Activated T-cell treated with anti-CD3 and anti-CD28 coated beads for 1 hour (primary cell): ENCODE data around the gene USP20.

Experiments used
- DNase-seq: peaks from one replicate; pipeline ENCODE4 v3.0.0-alpha.2; 2020; ENCODE audit warnings: low read depth

USP20 gene

DNA sequence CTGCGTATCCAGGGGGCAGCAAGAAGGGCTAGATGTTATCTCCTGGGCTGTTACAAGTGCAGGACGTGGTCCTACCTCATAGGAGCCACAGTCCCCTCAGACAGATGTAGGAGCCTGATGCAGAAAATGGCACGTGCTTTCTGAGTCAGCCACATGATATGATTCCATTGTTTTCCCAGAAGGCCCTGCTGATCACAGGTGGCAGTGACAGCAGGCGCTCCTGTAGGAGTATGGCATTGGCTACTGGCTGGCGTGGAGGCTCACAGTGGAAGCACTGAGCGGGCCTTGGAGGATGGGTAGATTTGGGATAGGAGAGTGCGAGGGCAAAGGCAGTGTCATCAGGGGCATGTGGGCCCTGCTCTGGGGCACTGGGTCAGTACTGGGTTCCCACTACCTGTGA, 21.9 kb downstream of the USP20 start:
- DNase-seq: no peak

DNA sequence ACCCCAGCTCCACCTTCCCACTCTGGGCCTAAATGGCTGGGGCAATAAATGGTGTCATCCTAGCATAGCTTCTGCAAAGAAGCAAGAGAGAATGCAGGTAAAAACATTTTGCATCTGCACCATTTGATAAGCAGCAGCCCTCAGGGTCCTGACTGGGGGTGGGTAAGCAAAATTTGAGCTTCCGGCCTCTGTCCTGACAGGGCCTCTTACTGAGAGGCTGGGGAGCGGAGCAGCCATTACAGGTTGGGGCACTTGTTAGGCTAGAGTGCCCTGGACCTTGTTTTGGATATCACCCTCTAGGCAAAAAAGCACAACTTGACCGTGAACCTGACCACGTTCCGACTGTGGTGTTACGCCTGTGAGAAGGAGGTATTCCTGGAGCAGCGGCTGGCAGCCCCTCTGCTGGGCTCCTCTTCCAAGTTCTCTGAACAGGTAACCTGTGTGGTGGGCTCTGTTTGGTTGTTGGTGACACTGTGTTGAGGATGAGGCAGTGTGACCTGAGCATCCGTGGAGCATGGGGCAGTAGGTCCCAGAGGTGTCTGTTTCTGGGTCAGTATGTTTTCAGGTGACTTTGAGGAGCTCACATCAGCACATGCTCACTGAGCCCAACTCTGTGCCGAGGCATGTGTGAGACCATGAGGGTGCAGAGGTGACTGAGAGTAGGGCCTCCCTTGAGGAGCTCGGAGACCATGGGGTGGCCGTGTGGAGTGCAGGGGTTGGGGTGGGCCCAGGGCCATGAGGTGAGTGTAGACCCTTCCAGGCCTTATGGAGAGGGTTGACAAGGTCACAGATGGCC, 23.1 kb downstream of the USP20 start:
- no peak for DNase-seq

DNA sequence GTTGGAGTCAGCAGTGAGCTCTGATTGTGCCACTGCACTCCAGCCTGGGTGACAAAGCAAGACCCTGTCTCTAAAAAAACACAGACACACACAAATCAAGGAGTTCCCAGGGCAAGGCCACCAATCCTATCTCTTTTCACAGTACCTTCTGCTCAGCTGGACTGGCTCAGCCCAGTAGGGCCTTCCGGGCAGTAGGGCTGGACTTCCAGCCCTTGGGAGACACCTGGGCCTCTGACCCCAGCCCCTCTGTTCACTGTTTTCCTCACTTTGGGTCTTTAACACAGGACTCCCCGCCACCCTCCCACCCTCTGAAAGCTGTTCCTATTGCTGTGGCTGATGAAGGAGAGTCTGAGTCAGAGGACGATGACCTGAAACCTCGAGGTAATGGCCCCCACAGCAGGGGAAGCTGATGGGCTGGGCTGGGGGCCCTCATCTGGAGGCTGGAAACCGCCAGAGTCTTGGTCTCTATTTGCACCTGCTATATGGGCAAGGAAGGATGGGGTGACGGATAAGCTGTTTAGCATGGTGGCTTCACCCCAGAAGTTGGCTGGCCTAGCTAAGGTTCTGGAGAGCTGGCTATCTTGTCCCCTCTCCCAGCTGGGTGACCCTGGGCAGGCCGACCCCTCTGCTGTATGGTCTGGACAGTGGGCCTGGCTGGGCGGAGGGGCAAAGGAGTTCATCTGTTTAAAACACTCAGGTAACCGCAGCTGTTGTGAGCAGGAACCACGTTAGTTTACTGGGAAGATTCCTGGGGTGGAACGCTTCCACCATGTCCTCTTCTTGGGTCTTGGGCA, 25.6 kb downstream of the USP20 start:
- DNase-seq: no peak

DNA sequence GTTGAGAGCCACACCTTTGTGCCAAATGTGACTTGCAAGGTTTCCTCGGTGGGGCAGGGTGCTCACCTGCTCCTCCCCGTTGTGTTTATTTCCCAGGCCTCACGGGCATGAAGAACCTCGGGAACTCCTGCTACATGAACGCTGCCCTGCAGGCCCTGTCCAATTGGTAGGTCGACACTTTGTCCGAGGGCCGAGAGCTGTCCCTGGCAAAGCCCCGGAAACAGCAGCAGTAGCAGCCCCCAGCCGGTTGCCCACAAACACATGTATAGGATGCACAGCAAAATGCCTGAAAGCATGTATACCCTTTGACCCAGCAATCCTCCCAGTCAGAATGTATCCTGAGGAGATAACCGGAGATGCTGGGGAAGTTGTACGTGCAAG, 26.2 kb downstream of the USP20 start:
- DNase-seq: no peak

DNA sequence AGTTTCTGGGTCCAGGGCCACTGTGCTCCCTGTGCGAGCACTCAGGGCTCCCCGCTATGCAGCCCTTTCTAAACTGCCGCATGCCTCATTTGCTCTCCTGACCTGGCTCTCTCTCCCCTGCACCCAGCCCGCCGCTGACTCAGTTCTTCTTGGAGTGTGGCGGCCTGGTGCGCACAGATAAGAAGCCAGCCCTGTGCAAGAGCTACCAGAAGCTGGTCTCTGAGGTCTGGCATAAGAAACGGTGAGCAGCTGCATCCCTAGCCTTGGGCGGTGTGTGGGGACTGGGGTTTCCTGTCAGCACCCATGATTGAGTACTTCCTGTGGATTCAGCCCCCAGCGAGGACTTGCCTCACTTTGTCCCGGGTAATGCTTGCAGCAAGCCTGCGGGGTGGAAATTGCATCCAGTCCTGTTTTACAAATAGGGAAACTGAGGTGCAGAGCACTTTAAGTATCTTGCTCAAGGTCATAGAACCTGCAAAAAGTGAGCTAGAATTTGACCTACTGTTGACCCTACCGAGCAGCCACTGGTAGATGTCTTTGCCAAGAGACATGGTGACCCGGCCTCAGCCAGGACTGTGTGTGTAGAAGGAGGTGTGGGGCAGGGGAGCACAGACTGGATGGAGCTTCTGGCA, 27.9 kb downstream of the USP20 start:
- DNase-seq: peak; percentile 47

DNA sequence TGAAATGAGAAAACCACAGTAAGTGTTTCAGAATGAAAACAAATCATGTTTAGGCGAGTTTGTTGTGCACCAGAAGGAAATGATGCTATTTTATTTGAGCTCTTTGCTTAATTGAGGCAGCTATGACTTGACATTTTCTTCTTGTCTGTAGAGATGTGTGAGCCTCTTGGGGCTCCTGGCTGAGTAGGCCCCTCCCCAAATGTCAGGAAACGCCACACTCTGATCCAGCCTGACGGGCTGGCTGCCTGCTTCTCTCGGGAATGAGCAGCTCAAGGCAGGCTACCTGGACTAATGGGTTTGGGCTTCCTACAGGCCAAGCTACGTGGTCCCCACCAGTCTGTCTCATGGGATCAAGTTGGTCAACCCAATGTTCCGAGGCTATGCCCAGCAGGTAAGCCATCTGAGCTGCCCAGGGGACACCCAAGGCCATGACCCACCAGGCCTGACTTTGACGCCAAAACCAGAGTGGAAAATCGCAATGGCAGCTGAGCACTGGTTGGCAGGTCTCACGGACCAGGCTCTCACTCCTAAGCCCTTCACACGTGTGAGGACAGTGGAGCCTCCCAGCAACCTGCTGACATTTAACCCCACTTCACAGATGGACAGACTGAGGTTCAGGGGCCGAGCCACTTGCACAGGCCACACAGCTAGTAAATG, 29.9 kb downstream of the USP20 start:
- DNase-seq: no peak

DNA sequence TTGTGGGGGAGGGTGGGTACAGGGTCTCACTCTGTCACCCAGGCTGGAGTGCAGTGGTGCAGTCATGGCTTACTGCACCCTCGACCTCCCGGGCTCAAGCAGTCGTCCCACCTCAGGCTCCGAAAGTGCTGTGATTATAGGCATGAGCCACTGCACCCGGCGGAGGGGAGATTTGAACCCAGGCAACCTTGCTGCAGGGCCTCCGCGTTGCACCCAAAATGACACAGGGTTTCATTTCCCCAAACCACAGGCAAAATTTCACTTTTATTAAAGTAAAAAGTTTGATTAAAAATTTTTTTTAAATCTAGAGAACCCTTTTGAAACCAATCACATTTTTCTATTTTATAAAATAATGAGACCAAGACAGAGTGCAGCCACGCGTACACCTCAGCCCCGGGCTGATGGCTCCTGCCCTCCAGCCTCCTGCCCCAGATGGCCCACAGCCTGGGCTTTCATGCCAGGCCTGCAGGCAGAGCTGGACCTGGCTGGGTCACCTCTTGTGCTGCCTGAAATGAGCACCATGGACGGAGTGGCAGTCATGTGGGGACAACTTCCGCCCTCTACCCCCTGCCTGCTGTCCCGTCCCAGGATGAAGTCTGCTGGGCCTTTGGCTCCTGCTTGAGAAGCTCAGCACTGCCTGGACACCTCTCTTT, 30.5 kb downstream of the USP20 start:
- DNase-seq: no peak

DNA sequence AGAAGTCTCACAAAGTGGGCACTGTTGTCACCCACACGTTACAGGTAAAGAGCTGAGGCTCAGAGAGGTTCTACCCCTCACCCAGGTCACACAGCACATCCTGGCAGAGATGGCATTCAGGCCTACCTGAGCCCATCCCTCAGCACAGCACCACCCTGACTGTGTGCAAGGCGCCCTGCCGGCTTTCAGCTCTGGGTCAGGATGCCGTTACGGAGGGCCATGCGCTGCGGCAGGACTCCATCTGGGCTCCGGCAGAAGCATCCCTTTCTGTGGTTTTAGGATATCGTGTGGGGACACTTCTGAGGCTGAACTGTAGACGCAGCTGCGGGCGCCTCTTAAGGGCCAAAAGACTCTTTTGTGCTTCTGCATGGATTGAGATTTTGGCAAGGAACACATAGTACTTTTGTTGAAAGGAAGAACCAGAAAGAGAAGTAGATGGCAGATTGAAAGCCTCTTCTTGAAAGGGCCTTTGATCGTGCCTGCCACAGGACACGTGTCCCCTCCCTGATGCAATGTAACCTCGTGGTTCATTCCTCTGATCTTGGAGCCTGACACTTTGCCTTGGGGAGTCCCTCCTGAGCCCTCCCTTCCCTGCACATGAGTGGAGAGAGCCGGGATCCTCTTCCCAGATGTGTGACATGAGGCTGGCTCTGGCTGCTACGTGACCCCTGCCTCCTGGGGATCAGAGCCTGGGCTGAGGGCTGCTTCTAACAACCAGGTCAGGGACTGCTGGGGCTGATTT, 31.3 kb downstream of the USP20 start:
- DNase-seq: no peak

DNA sequence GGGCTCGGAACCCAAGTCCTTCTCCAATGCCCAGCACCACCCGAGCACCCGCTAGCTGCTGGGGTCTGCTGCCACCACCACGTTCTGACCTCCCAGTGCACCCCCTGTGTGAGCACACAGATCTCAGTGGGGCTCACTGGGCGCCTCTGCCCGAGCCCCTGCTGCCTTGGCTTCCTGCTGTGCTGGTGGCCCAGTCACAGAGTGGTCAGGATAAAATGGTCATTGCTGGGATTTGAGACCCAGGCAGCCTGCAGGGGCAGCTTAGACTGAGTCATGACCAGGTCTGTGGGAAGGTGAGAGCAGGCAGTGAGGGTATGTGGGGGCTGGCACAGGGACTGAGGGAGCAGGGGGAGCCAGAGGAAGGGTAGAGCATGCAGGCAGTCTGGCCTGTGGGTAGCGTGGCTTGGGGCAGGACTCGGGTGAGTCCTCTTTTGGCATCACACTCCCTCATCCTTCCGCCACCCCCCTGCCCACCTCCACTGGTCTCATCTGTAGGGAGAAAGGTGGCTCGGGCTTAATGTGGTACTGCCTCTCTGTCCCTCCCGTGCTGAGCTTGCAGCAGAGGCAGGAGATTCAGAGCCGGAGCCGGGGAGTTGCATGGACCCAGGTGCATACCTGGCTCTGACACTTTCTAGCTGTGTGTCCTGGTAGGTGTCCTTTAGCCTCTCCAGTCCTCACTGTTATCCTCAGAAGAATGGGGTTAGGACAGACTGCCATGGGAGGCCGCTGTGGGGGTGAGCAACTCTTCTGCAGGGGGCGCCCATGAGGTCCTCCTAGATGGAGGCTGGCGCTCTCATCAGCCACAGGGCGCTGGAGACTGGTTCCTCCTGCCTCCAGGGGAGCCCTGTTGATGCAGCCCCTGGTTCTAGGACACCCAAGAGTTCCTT, 32.1 kb downstream of the USP20 start:
- no peak for DNase-seq

DNA sequence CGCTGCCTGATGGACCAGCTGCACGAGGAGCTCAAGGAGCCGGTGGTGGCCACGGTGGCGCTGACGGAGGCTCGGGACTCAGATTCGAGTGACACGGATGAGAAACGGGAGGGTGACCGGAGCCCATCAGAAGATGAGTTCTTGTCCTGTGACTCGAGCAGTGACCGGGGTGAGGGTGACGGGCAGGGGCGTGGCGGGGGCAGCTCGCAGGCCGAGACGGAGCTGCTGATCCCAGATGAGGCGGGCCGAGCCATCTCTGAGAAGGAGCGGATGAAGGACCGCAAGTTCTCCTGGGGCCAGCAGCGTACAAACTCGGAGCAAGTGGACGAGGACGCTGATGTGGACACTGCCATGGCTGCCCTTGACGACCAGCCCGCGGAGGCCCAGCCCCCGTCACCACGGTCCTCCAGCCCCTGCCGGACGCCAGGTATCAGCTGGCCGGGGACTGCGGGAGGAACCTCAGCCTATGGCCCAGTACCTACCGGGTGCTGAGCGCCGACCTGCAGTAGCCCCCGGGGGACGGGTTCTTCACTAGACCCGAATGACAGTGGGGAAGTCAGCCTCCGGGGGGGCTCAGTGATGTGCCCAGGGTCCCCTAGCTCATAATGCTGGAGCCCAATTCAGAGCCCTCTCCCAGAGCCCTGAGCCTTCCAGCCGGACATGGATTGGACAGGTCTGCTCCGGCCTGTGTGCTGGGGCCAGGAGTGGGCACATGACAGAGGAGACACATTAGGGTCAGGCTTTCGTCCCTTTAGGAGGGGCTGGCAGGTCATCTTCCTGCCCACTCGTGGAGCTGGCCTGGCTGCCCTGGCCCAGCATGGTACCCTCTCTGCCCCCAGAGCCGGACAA, 33.0 kb downstream of the USP20 start:
- DNase-seq: no peak

DNA sequence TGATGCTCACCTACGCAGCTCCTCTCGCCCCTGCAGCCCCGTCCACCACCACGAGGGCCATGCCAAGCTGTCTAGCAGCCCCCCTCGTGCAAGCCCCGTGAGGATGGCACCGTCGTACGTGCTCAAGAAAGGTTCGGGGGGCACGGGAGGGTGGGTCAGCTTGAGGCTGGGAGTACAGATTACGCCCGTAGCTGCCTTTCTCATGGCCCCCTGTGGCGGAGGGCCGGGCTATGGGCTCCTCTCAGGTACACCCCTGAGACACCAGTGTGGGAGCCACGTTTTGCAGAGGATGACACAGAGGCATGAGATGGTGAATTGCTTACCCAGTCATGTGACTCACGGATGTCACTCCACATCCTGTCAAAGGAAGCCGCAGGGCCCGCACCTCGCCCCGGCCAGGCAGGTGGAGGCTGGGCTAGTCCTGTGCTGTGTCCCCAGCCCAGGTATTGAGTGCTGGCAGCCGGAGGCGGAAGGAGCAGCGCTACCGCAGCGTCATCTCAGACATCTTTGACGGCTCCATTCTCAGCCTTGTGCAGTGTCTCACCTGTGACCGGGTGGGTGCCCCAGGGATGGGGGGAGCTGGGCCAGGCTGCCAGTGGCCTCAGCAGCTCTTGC, 33.7 kb downstream of the USP20 start:
- peak; percentile 78 for DNase-seq

DNA sequence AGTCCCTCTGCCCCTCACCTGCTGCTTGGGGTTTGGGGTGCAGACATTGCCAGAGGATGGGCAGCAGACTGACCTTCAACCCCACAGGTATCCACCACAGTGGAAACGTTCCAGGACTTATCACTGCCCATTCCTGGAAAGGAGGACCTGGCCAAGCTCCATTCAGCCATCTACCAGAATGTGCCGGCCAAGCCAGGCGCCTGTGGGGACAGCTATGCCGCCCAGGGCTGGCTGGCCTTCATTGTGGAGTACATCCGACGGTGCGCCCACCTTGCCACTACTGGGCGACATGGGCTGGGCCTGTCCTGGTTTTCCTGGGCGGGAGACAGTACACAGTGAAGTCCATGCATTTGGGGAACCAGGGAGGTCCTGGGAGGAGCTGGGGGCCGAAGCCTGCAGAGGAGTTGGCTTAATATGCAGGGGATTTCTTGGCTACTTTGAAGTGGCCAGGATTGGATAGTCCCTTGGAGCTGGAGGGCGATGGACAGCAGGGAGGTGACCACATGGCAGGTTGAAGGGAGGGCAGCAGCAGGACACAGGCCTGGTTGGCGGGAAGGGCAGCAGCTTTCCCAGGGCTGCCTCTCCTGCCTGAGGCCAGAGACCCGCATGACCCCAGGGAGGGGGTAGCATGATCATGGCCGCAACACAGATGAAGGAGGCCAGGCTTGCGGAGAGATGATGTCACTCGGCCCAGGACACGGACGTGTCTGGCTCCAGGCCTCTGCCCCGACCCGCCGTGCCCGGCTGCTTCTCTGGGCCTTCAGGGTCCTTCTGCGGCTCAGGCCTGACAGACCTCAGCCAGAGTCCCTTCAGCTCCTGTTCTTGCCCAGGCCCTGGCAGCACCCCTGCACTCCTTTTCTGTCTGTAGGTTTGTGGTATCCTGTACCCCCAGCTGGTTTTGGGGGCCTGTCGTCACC, 34.6 kb downstream of the USP20 start:
- no peak for DNase-seq

DNA sequence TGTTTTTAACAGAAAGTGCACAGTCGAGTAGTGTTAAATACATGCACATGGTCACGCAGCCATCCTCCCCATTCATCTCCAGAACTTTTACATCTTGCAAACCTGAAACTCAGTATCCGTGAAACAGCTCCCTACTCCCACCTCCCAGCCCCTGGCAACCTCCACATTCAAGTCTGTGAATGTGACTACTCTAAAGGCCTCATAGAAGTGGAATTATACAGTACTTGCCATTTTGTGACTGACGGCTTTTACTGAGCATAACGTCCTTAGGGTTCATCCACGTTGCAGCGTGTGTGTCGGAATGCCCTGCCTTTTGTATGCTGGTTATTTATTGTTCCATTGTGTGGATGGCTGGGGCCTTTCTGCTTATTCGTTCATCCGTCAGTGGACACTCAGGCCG, 35.8 kb downstream of the USP20 start:
- no peak for DNase-seq

DNA sequence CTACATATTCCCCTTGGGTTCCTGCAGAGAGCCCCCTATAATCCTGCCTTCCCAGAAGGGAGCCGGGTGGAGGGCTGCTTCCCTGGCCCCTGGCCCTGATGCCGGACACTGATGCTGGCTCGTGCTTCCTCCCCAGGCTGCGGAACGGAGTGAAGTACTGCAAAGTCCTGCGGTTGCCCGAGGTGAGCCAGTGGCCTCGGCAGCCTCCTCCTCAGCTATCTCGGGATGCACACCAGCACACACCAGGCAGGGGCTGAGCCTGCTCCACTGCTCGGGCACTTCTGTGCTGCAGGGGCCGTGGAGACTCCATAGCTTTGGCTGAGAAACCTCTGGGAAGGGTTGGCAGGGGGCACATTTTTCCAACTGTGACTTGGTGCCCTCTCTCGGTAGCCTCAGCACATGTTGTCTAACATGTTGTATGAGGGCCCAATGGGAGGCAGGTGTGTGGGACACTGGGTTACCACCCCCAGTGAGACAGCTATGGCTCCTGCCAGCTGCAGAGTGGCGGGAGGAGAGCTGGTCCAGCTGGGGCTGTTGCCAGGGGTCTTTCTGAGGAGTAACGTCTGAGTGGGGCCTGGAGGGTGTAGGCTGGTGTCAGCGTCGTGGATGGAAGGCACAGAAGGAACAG, 38.4 kb downstream of the USP20 start:
- DNase-seq: no peak

DNA sequence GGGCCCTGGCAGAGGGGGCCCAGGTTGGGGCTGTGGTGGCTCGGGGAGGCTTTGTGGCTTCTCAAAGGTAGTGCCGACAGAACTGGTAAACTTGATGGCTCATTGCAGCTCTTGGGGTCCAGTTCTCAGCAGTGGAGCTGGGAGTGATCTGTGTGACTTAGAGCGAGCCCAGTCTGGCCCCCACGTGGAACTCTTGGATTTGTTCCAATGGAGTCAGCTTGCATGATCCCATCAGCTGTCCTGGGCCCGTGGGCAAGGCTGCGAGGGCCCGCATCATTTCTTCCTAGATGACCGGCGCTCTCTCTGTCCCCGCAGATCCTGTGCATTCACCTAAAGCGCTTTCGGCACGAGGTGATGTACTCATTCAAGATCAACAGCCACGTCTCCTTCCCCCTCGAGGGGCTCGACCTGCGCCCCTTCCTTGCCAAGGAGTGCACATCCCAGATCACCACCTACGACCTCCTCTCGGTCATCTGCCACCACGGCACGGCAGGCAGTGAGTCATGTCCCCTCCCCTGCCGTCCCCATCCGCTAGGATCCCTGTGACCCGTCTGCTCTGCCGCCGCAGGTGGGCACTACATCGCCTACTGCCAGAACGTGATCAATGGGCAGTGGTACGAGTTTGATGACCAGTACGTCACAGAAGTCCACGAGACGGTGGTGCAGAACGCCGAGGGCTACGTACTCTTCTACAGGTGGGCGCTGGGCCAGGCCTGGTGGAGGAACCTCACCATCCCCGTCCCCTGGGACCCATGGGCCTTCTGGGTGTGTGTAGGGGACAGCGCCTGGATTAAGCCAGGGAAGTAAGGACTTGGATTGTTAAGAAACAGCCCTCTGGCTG, 39.2 kb downstream of the USP20 start:
- no peak for DNase-seq

DNA sequence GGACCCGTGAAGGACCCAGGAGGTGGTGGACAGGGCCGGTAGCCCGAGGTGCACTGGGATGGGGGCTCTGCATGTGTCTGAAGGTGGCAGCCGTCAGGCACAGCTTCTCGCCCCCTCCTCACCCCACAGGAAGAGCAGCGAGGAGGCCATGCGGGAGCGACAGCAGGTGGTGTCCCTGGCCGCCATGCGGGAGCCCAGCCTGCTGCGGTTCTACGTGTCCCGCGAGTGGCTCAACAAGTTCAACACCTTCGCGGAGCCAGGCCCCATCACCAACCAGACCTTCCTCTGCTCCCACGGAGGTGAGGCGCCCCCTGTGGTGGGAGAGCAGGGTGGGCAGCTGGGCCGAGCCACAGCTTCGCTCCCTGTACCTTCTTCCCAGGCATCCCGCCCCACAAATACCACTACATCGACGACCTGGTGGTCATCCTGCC, 39.9 kb downstream of the USP20 start:
- DNase-seq: no peak
